M059J (cell line): ENCODE results near the gene NLRP3. TPM values are rescaled to one million over a fixed set of nuclear protein-coding genes. Genes with fewer than 3 reads are reported as not detected.
A peak's percentile ranks its signal among the peaks of the same experiment; 100 is the strongest.

ENCODE experiments used
- DNase-seq: peaks from one replicate; pipeline ENCODE4 v3.0.0-alpha.2; 2012; ENCODE audit warnings: low read depth
- total RNA-seq: library from RNA; depleted of rRNA; stranded (reverse); fragments of >200 nt; shearing (Covaris generic); gene quantifications from 2 replicates; pipeline ENCODE4 v1.2.3, GENCODE V29; 2014

The NLRP3 gene
- total RNA-seq, 1 experiment from 2014 or later = 7.4 TPM

GRCh38 chr1:247437551-247438505 lies 21.9 kb downstream of the NLRP3 start:
- no peak for DNase-seq

GRCh38 chr1:247440001-247440620 lies 24.1 kb downstream of the NLRP3 start:
- DNase-seq = no peak

DNA sequence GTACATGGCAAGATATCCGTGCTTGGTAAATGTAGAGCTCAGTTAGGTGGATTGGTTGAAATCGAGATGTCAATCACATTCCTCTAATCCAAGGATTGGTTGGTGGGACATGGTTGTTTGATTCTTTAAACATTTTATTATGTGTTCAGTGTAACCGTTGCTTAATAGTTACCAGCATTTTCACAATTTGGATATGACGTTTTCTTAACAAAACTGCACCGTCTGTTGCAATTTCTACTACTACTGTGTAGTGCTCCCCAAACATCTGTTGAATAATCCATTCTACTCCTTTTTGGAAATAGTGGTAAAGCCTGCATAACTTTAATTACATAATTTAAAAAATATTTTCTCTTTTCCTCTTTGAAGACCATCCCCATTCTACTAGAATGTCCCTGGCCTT lies 25.6 kb downstream of the NLRP3 start:
- no peak for DNase-seq

GRCh38 chr1:247442164-247442563 lies 26.2 kb downstream of the NLRP3 start:
- DNase-seq = no peak

DNA sequence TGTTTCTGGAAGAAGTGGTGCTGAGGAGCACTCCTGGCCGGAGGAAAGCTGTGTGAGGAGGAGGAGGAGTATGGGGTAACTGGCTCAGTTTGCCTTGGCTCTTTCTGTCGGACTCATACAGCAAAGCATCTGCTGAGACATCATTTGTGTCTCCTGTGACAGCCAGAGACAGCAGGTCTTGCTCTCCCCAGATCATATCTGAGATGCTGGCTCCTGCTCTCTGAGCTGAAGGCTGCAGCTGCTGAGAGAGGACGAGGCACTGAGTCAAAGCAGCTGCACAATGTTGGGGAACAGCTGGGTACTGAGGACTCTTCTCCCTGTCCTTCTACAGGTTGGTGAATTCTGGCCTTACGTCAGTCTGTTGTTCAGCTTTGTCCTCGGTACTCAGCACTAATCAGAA lies 27.7 kb downstream of the NLRP3 start:
- DNase-seq = no peak

DNA sequence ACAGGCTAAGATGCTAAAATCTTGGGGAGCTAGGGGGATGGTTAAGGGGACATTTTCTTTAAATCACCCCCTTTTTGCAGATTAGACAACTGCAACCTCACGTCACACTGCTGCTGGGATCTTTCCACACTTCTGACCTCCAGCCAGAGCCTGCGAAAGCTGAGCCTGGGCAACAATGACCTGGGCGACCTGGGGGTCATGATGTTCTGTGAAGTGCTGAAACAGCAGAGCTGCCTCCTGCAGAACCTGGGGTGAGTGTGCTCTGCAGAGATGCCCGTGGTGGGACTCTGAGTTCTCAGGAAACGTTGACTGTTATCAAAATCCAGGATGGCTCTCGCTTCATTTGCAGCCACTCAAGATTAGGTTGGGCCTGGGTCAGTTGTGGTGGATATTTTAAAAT lies 28.6 kb downstream of the NLRP3 start:
- no peak for DNase-seq

DNA sequence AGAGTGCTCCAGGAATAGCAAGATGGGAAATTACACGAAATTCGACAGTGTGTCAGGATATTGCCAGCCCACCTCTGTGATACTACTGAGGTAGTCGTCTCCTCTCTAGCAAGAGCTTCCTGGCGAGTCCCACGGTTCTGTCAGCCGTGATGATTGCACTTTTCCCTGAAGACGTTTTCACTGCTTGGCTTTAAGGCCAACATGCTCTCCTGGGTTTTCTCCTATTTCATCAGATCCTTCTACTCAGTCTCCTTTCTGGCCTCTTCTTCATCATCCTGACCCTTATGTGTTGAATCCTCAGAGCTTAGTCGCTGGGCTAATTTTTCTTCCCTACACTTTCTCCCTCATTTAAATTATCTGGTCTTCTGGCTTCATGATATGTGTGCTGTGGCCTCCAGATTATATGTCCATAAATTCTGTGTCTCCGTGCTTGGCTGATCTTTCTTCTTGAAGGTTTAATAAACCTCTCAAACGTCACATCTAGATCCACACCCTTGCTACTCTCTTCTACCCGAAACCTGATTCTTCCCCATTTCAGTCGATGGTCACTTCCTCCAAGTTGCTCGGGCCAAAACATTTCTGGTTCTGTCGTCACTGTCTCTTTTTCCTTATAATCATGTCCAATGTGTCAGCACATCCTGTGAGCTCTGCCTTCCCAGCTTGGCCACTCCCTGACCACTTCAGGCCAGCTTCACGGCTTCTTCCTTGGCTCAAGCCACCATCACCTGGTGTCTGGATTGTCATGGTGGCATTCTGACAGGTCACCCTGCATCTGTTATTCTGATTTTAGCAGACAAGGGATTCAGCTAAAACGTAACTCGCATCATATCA lies 29.8 kb downstream of the NLRP3 start:
- DNase-seq = no peak

DNA sequence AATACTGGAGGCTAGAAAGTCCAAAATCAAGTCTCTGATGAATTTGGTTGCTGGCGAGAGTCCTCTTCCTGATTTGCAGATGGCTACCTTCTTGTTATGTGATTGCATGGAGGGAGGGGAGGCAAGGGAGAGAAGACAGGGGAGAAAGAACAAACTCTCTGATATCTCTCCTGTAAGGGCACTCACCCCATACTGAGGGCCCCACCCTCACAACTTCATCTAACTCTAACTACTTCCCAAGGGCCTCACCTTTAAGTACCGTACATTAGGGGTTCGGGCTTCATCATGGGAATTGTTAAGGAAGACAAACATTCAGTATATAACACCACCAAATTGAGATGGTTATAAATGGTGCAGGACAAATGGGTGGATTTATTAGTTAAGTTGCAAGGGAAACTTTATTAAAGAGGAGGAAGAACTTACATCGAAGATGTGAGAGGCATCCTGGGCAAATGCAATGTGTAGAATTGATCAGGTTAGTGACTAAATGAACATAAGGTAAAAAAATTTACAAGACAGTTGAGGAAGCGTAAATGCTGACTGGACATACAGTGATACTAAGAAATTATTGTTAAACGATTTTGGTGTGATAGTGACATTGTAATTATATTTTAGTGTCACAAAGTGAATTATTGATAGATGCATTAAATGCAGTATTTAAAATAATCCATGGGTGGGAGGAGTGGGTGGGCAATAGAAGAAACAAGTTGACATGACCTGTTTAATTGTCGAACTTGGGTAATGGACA lies 31.4 kb downstream of the NLRP3 start:
- no peak for DNase-seq

DNA sequence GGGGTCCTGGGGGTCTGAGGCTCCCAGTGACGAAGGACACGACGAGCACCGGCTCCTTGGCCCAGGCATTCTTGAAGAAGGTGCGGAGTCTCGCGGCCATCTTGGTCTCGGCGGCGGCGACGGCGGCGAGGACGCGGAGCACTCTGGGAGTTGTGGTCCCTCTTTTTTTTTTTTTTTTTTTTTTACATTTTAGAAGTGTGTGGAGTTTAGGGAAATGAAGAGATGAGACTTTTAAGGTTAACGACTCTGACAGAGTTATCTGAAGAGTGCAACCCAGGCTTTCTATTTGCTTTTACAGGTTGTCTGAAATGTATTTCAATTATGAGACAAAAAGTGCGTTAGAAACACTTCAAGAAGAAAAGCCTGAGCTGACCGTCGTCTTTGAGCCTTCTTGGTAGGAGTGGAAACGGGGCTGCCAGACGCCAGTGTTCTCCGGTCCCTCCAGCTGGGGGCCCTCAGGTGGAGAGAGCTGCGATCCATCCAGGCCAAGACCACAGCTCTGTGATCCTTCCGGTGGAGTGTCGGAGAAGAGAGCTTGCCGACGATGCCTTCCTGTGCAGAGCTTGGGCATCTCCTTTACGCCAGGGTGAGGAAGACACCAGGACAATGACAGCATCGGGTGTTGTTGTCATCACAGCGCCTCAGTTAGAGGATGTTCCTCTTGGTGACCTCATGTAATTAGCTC lies 32.3 kb downstream of the NLRP3 start:
- DNase-seq = peak; percentile 68

GRCh38 chr1:247451388-247452010 lies 35.5 kb downstream of the NLRP3 start:
- no peak for DNase-seq

DNA sequence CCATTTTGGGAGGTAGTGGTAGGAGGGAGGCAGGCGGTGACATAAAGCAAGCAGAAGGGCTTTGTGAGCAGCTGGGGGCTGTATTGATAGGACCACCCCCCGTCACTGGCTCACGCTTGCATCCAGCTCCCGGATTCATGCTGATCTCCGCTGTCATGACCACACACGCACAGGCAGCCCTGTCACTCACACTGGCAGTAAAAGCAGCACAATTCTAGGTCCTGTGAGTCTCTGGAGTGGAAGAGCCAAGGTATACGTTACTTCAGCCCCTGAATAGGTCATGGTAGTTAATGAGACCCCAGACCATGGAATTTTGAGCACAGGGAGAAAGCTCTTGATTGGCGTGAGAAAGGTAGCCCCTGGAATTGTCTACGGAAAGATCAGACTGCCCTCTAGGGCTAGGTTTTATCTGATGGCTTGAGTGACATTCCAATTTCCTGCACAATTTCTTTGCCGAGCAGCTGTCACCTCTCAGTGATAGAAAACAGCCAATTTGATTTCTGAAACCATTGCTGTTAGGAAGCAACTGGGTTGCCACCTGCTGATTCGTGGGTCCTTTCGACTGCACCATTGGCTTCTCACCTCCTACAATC lies 36.6 kb downstream of the NLRP3 start:
- no peak for DNase-seq

DNA sequence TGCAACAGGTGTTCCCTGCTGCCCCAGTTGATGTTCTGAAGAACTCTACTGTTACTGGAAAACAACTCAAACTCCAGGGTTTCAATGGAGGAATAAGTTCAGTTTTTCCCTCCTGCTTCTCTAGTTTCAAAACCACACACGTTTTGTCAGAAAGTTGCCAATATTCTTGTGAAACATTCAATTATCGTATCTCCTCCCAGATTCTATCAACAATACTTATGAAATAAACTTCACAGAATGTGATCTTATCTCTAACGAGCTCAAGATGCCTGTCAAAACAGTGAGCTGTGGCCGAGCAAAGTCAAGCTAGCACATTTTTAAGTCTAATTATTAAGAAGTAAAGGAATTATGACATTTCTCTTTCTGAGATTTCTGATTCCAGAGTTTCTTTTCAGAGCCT lies 37.3 kb downstream of the NLRP3 start:
- no peak for DNase-seq

DNA sequence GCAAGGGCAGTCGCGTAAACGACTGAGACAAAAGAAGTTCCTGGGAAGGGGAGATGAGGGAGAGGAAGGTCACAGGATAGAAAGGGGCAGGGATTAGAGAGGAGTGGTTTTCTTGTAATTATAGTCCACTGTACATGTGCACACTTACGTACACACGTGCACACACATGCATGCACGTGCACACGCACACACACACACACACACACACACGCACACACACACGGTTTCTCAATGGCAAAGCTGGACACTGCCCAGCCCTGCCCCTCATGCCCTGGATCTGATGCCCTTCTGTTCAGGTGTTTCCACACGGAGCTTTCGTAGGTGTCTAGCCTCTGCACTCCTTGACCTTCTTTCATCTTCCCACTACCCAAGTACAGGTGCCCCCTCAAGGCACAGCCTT lies 38.0 kb downstream of the NLRP3 start:
- no peak for DNase-seq

DNA sequence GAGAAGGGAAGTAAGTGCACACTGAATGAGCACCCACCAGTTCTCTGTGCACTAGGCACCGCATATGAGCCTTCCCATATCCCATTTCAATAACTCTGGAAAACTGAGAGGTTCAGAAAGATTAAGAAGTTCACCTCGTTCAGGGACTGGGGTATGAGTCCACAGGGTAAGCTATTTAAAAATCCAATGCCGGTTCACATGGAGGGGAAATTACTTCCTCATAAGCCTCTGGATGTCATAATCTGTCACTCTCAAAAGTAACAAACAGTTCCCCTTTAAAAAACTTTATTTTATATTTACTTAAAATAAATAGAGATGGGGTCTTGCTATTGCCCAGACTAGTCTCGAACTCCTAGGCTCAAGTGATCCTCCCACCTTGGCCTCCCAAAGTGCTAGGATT lies 40.0 kb downstream of the NLRP3 start:
- DNase-seq = no peak

DNA sequence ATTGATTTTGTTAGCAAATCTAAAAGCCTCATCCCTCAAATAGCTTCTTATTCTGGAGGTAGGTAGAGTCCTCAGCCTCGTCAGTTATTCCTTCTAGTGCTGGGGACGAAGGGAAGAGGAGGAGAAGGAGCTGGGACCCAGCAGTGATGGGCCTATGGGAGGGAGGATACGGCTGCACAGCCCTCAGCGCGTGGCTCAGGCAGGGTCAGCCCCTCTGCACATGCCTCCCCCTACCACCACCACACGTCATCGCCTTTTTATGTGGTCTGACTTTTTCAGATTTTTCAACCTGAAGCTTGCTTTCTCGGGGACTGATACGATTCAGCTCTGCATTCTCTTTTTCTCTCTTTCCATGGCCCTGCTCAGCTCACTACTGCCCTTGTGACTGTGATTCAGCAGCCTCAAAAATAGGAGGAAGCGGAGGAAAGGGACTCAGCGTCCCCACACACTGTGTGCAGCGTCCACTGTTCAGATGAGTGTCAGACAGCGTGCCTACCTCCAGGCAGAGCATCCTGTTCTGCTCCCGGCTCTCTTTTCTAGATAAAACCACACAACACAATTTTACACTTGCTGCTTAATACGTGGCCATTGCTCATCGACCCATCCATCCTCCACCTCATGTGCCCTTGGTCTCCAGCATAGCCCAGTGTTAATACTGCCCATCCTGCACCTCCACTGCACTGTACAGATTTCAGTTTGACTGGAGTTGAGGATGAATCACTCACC lies 41.1 kb downstream of the NLRP3 start:
- DNase-seq = peak; percentile 57

DNA sequence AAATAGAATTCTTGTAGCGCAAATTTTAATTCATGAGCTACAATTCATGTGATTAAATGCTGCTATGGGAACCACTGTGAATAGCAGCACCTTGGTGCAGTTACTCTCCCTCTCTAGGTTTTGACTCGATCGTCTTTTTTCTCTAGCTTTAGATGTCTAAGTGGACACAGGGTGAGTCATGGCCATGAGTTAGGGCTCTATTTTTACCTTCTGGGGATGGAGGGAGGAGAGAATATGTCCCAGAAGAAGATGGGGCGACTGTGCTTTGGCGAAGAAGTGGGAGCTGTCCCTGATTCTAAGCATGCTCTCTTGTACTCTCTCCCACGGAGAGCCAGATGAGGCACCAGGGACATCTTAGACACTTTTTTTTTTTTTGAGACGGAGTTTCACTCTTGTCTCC lies 43.5 kb downstream of the NLRP3 start:
- DNase-seq = peak; percentile 44

- no peak for DNase-seq
Observed at GRCh38 chr1:247465796-247466195, 49.8 kb downstream of the NLRP3 start.

DNA sequence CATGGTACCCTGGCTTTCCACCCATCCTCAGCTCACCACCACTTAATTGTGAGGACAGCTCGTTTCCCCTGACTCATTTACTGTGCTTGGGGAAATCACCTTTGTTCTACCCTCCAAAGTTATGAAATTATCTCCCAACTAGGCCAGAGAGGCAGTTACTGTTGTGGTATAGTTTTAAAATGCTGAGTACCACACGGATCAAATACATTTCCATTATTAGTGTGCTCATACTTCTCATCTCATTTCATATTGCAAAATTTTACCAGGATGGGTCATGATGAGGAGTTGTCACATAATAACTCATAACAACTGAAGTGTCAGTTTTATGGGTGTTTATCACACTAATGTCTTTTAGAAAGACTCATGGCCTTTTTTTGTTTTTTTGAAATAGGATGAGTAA lies 51.2 kb downstream of the NLRP3 start:
- no peak for DNase-seq

DNA sequence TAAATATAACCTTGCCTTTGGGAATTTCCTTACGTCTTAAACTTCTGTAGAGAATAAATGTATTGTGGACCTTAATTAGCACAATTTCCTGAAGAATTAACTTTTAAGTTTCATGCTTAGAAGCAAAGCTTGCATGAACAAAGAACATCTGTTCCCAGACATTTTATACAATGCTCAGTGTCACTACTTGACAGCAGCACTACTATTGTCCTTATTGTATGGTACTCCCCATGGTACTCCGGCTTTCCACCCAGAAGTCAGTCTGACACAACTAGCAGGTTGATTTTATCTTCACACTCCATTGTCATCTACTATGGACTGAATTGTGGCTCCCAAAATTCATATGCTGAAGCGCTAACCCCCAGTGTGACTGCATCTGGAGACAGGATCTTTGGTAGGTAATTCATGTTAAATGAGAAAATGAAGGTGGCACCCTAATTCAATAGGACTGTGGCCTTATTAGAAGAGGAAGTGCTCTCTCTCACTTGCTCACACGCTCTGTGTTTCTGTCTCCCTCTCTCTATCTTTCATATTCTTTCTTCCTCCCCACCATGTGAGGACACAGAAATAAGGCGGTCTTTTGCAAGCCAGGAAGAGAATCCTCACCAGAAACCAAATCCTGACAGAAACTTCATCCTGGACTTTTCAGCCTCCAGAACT lies 52.6 kb downstream of the NLRP3 start:
- no peak for DNase-seq
